Stimulated activated naive CD4-positive, alpha-beta T cell treated with Interleukin-2 at 50 U/mL for 16 hours (primary cell): Measurements from ENCODE around the gene APBB2.

Source experiments
- DNase-seq: peaks from one replicate; lab custom pipeline; 2025; lab: John Stamatoyannopoulos, UW

Gene APBB2

GRCh38 chr4:41135801-41136200 lies 78.5 kb downstream of the APBB2 start:
- DNase-seq = no peak

- no peak for DNase-seq
These were observed 79.8 kb downstream of the APBB2 start for GRCh38 chr4:41134581-41134980.

- DNase-seq = no peak
These were observed 80.8 kb downstream of the APBB2 start for GRCh38 chr4:41133454-41134018.

GRCh38 chr4:41132055-41132683 lies 82.2 kb downstream of the APBB2 start:
- DNase-seq = no peak

GRCh38 chr4:41129936-41130440 lies 84.4 kb downstream of the APBB2 start:
- no peak for DNase-seq

- no peak for DNase-seq
These were observed 85.1 kb downstream of the APBB2 start for GRCh38 chr4:41129128-41129754.

- no peak for DNase-seq
These were observed 88.6 kb downstream of the APBB2 start for GRCh38 chr4:41125558-41126311.

GRCh38 chr4:41124916-41125548 lies 89.3 kb downstream of the APBB2 start:
- DNase-seq = no peak

GRCh38 chr4:41122775-41123174 lies 91.6 kb downstream of the APBB2 start:
- no peak for DNase-seq

GRCh38 chr4:41122309-41122708 lies 92.0 kb downstream of the APBB2 start:
- no peak for DNase-seq

- no peak for DNase-seq
These were observed 92.4 kb downstream of the APBB2 start for GRCh38 chr4:41121906-41122305.

- no peak for DNase-seq
These were observed 93.8 kb downstream of the APBB2 start for GRCh38 chr4:41120297-41121217.

- DNase-seq = no peak
These were observed 94.5 kb downstream of the APBB2 start for GRCh38 chr4:41119867-41120295.

GRCh38 chr4:41111791-41112190 lies 102.6 kb downstream of the APBB2 start:
- DNase-seq = no peak

- DNase-seq = no peak
These were observed 104.3 kb downstream of the APBB2 start for GRCh38 chr4:41110050-41110449.

- DNase-seq = no peak
These were observed 105.9 kb downstream of the APBB2 start for GRCh38 chr4:41108481-41108880.

GRCh38 chr4:41106694-41107419 lies 107.5 kb downstream of the APBB2 start:
- no peak for DNase-seq

GRCh38 chr4:41106081-41106480 lies 108.3 kb downstream of the APBB2 start:
- no peak for DNase-seq

- DNase-seq = no peak
These were observed 110.2 kb downstream of the APBB2 start for GRCh38 chr4:41104155-41104554.

- no peak for DNase-seq
These were observed 110.7 kb downstream of the APBB2 start for GRCh38 chr4:41103657-41104056.
